ENCODE measurements around the gene COL15A1. TPM values are rescaled to one million over a fixed set of nuclear protein-coding genes. Genes with fewer than 3 reads are reported as not detected.

COL15A1 gene
- total and polyA plus RNA-seq, 8 donors: 10.7 to 173 (median 27.8) TPM

GRCh38 chr9:98942906-98943681 lies 613 bp upstream of the COL15A1 start:
- WGBS, 5 donors: 42 to 52% (median 46%) methylated on average over 15 of the region's 15 CpGs
- H3K4me3 ChIP-seq: peak overlapping the region; percentile 56 to 64 (median 62)
- H3K27me3 ChIP-seq: peaks cover 0 to 47% (median 32%) of the 10 kb centered on the region in 3 donors
- DNase-seq: no peak
- intact Hi-C loops (cut with DNase I; ENCODE audit: low total_unique reads): no loop called here
- peak overlapping the region; percentile 43 to 87 (median 82) for H3K27ac ChIP-seq
- H3K9me3 ChIP-seq: no peaks in the 10 kb centered on the region
- no peaks in the 10 kb centered on the region for H3K36me3 ChIP-seq
- H3K4me1 ChIP-seq: peaks cover 0 to 49% (median 17%) of the 10 kb centered on the region in 4 donors
- no peak for TF ChIP-seq POLR2AphosphoS5 (IDR thresholded peaks at IDR 0.05)
- TF ChIP-seq POLR2A (IDR thresholded peaks at IDR 0.05): no peak
- TF ChIP-seq EP300 (IDR thresholded peaks at IDR 0.05): no peak
- no peak for TF ChIP-seq CTCF (IDR thresholded peaks at IDR 0.05)

- Histone ChIP-seq H3K27ac (peak overlapping the region; percentile 43 to 87 (median 82)), H3K4me3 (peak overlapping the region; percentile 56 to 64 (median 62)), H3K4me1 (peaks cover 0 to 54% (median 17%) of the 10 kb centered on the region in 4 donors), H3K27me3 (peaks cover 0 to 47% (median 32%) of the 10 kb centered on the region in 3 donors), H3K9me3 (no peaks in the 10 kb centered on the region), H3K36me3 (no peaks in the 10 kb centered on the region)
- 1 to 7% (median 2%) methylated on average over 17 to 46 of the region's 46 CpGs for WGBS, 5 donors
- intact Hi-C loops (cut with DNase I; ENCODE audit: low total_unique reads): no loop called here
- TF ChIP-seq CTCF (IDR thresholded peaks at IDR 0.05): no peak
- peak in 1 of 2 donors; percentile 47 for DNase-seq
Measured at GRCh38 chr9:98944057-98944733, 488 bp downstream of the COL15A1 start.

GRCh38 chr9:98944734-98945074 lies 997 bp downstream of the COL15A1 start:
- intact Hi-C loops (cut with DNase I; ENCODE audit: low total_unique reads): no loop called here
- Histone ChIP-seq H3K27ac (peak overlapping the region; percentile 43 to 87 (median 82)), H3K27me3 (peaks cover 0 to 47% (median 32%) of the 10 kb centered on the region in 3 donors), H3K4me3 (peak overlapping the region; percentile 56 to 64 (median 62)), H3K9me3 (no peaks in the 10 kb centered on the region), H3K36me3 (no peaks in the 10 kb centered on the region), H3K4me1 (peaks cover 0 to 54% (median 17%) of the 10 kb centered on the region in 4 donors)
- no peak for DNase-seq
- TF ChIP-seq POLR2AphosphoS5 (IDR thresholded peaks at IDR 0.05) (no peak), CTCF (IDR thresholded peaks at IDR 0.05) (no peak), EP300 (IDR thresholded peaks at IDR 0.05) (no peak), POLR2A (IDR thresholded peaks at IDR 0.05) (no peak)
- 28 to 45% (median 34%) methylated on average over 9 of the region's 9 CpGs for WGBS, 5 donors

- intact Hi-C loops (cut with DNase I; ENCODE audit: low total_unique reads): no loop called here
- Histone ChIP-seq H3K27me3 (peaks cover 0 to 22% (median 15%) of the 10 kb centered on the region in 3 donors), H3K36me3 (no peaks in the 10 kb centered on the region), H3K27ac (no peak overlapping the region), H3K4me3 (no peak overlapping the region), H3K9me3 (no peaks in the 10 kb centered on the region), H3K4me1 (peaks cover 0 to 42% (median 3%) of the 10 kb centered on the region in 4 donors)
- TF ChIP-seq POLR2A (IDR thresholded peaks at IDR 0.05) (no peak), EP300 (IDR thresholded peaks at IDR 0.05) (no peak), POLR2AphosphoS5 (IDR thresholded peaks at IDR 0.05) (no peak), CTCF (IDR thresholded peaks at IDR 0.05) (no peak)
- DNase-seq: no peak
Measured at GRCh38 chr9:98949565-98949964, 5.9 kb downstream of the COL15A1 start.

Data from stomach (tissue), 9 donors.